Measurements from ENCODE around the gene EIF6. TPM values are rescaled to one million over a fixed set of nuclear protein-coding genes. Genes with fewer than 3 reads are reported as not detected.

The EIF6 gene
- total RNA-seq = 115 TPM
- polyA plus RNA-seq = 88.6 TPM
- long read RNA-seq, donor 1, partial matches to known transcripts = 5 of 7 reads
- long read RNA-seq, donor 1, other reads (novel, unspliced or antisense) = 0 of 7 reads
- long read RNA-seq, donor 2, transcript EIF6-201 (6 exons, 1,252 nt) = minor isoform, 14 of 141 reads
- long read RNA-seq, donor 2, transcript EIF6-203 (7 exons, 1,289 nt) = major isoform, 59 of 141 reads
- long read RNA-seq, donor 2, partial matches to known transcripts = 55 of 141 reads
- long read RNA-seq, donor 2, other reads (novel, unspliced or antisense) = 7 of 141 reads
- long read RNA-seq, donor 3, transcript EIF6-201 (6 exons, 1,252 nt) = minor isoform, 12 of 174 reads
- long read RNA-seq, donor 3, transcript EIF6-203 (7 exons, 1,289 nt) = major isoform, 50 of 174 reads
- long read RNA-seq, donor 3, partial matches to known transcripts = 102 of 174 reads
- long read RNA-seq, donor 3, other reads (novel, unspliced or antisense) = 5 of 174 reads
- long read RNA-seq, donor 4, transcript EIF6-203 (7 exons, 1,289 nt) = major isoform, 10 of 46 reads
- long read RNA-seq, donor 4, transcript EIF6-201 (6 exons, 1,252 nt) = minor isoform, 5 of 46 reads
- long read RNA-seq, donor 4, partial matches to known transcripts = 31 of 46 reads
- long read RNA-seq, donor 4, other reads (novel, unspliced or antisense) = 0 of 46 reads
- long read RNA-seq, donor 5, transcript EIF6-201 (6 exons, 1,252 nt) = minor isoform, 11 of 132 reads
- long read RNA-seq, donor 5, transcript EIF6-206 (6 exons, 932 nt) = minor isoform, 5 of 132 reads
- long read RNA-seq, donor 5, transcript EIF6-203 (7 exons, 1,289 nt) = major isoform, 60 of 132 reads
- long read RNA-seq, donor 5, partial matches to known transcripts = 48 of 132 reads
- long read RNA-seq, donor 5, other reads (novel, unspliced or antisense) = 6 of 132 reads
- long read RNA-seq, donor 6, transcript EIF6-201 (6 exons, 1,252 nt) = minor isoform, 7 of 59 reads
- long read RNA-seq, donor 6, transcript EIF6-203 (7 exons, 1,289 nt) = major isoform, 30 of 59 reads
- long read RNA-seq, donor 6, partial matches to known transcripts = 21 of 59 reads
- long read RNA-seq, donor 6, other reads (novel, unspliced or antisense) = 0 of 59 reads
- long read RNA-seq, donor 7, transcript EIF6-203 (7 exons, 1,289 nt) = major isoform, 42 of 86 reads
- long read RNA-seq, donor 7, transcript EIF6-201 (6 exons, 1,252 nt) = minor isoform, 5 of 86 reads
- long read RNA-seq, donor 7, partial matches to known transcripts = 30 of 86 reads
- long read RNA-seq, donor 7, other reads (novel, unspliced or antisense) = 5 of 86 reads
- long read RNA-seq, donor 8, transcript EIF6-203 (7 exons, 1,289 nt) = major isoform, 18 of 37 reads
- long read RNA-seq, donor 8, partial matches to known transcripts = 15 of 37 reads
- long read RNA-seq, donor 8, other reads (novel, unspliced or antisense) = 0 of 37 reads
- long read RNA-seq, donor 9, transcript EIF6-203 (7 exons, 1,289 nt) = major isoform, 28 of 57 reads
- long read RNA-seq, donor 9, partial matches to known transcripts = 26 of 57 reads
- long read RNA-seq, donor 9, other reads (novel, unspliced or antisense) = 0 of 57 reads
- long read RNA-seq, donor 10, transcript EIF6-203 (7 exons, 1,289 nt) = major isoform, 29 of 61 reads
- long read RNA-seq, donor 10, partial matches to known transcripts = 26 of 61 reads
- long read RNA-seq, donor 10, other reads (novel, unspliced or antisense) = 0 of 61 reads

DNA sequence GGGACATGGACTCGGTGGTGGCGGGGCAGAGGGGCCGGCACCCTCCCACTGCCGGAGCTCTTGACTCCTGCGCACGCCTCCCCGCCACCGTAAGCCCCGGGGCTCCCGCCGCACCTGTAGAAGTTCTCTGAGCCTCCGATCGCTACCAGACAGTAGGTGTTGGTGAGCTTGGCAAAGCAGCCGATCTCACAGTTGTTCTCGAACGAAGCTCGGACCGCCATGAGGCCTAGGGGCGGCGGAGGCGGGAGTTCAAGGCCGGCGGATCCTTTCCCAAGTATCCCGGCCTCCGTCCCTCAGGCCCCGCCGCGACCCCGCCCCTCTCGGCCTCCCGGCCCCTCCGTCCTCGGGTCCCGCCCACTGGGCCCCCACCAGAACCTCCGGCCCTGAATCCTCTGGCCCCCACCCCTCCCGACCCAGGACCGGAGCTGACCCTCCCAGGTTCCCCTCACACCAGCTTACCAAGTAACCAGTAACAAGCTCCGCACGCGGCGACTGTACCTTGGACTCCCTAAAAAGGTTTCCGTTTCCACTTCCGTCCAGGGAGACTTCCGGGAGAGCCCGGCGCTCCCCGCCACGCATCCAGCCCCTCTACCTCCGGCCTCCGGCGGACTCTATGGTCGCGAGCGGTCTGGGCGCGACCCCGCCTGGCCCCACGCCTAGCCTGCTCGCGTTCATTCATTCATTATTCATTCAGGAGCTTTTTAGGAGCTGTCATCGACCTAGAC lies at the start of gene EIF6:
TSS of gene EIF6 (minus strand) at position 506 of the 725 bp plus-strand sequence. CDS start at position 221, 285 bp downstream.
- peaks cover 0 to 7% of the 10 kb centered on the region in 2 donors for H3K9me3 ChIP-seq (ENCODE audit: control insufficient read depth in 2 of 2, insufficient read depth in 1 of 2, low read length in 1 of 2)
- peaks cover 14% of the 10 kb centered on the region in 2 donors for H3K36me3 ChIP-seq (ENCODE audit: control insufficient read depth in 2 of 2, insufficient read depth in 2 of 2, low read length in 1 of 2)
- peaks cover 0 to 4% of the 10 kb centered on the region in 2 donors for H3K27me3 ChIP-seq (ENCODE audit: control insufficient read depth in 2 of 2, insufficient read depth in 1 of 2, low read length in 1 of 2)
- DNase-seq (ENCODE audit: low read depth in 6 of 9, low spot score in 9 of 9) = peak in 8 of 9 donors; percentile 44 to 80 (median 60)
- H3K4me3 ChIP-seq (ENCODE audit: low read length in 2 of 2) = peak within 1 kb of the TSS; percentile 87 to 92
- WGBS = under 1% methylated on average over 61 of the region's 61 CpGs
- H3K4me1 ChIP-seq (ENCODE audit: control insufficient read depth in 2 of 2, insufficient read depth in 2 of 2, low read length in 2 of 2) = peaks cover 10 to 14% of the 10 kb centered on the region in 2 donors
- peak within 1 kb of the TSS; percentile 64 to 76 for H3K27ac ChIP-seq (ENCODE audit: low read depth in 1 of 2, low read length in 1 of 2)

- H3K9me3 ChIP-seq (ENCODE audit: control insufficient read depth in 2 of 2, insufficient read depth in 1 of 2, low read length in 1 of 2) = no peaks in the 10 kb centered on the region
- no peaks in the 10 kb centered on the region for H3K4me1 ChIP-seq (ENCODE audit: control insufficient read depth in 2 of 2, insufficient read depth in 2 of 2, low read length in 2 of 2)
- no peak overlapping the region for H3K4me3 ChIP-seq (ENCODE audit: low read length in 2 of 2)
- H3K36me3 ChIP-seq (ENCODE audit: control insufficient read depth in 2 of 2, insufficient read depth in 2 of 2, low read length in 1 of 2) = peaks cover 0 to 3% of the 10 kb centered on the region in 2 donors
- no peak for DNase-seq (ENCODE audit: low read depth in 6 of 9, low spot score in 9 of 9)
- WGBS = 96% methylated on average over 4 of the region's 4 CpGs
- no peak overlapping the region for H3K27ac ChIP-seq (ENCODE audit: low read depth in 1 of 2, low read length in 1 of 2)
- no peaks in the 10 kb centered on the region for H3K27me3 ChIP-seq (ENCODE audit: control insufficient read depth in 2 of 2, insufficient read depth in 1 of 2, low read length in 1 of 2)
Measured at GRCh38 chr20:35333606-35334005, 49.0 kb upstream of the EIF6 start.

- Histone ChIP-seq H3K27ac (ENCODE audit: low read depth in 1 of 2, low read length in 1 of 2) (no peak overlapping the region), H3K27me3 (ENCODE audit: control insufficient read depth in 2 of 2, insufficient read depth in 1 of 2, low read length in 1 of 2) (no peaks in the 10 kb centered on the region), H3K4me3 (ENCODE audit: low read length in 2 of 2) (no peak overlapping the region), H3K4me1 (ENCODE audit: control insufficient read depth in 2 of 2, insufficient read depth in 2 of 2, low read length in 2 of 2) (no peaks in the 10 kb centered on the region), H3K9me3 (ENCODE audit: control insufficient read depth in 2 of 2, insufficient read depth in 1 of 2, low read length in 1 of 2) (no peaks in the 10 kb centered on the region), H3K36me3 (ENCODE audit: control insufficient read depth in 2 of 2, insufficient read depth in 2 of 2, low read length in 1 of 2) (peaks cover 0 to 3% of the 10 kb centered on the region in 2 donors)
- 98% methylated on average over 5 of the region's 5 CpGs for WGBS
- no peak for DNase-seq (ENCODE audit: low read depth in 6 of 9, low spot score in 9 of 9)
Measured at GRCh38 chr20:35332540-35333200, 48.1 kb upstream of the EIF6 start.

DNA sequence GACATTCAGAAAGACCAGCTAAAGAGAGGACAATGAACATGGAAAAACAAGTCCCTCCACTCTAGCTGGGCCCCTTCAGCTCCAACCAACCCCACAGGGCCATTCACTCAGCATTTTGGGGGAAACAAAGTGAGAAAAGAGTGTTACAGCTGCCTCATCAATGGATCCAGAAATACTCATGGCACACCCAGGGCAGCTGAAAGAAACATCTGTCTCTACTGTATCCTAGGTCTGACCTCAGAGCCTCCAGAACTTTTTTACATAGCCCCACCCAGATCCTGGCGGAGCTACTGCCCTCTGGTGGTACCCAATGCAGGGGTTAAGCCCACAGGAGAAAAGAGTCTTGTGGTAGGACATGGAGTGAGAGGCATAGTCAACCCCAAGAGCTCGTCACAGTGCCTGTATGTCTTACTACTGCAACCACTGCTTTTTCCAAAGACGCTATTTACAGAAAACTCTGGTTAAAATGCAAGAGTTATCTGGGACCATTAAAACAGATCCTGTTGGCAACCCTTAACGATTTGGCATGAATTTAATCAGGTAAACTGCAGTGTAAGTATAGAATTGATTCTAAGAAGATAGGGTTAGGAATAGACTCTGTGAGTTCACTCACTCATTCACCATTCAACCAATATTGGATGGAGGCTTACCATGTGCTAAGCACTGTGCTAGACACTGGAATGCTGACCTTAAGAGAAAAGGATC lies 45.0 kb upstream of the EIF6 start:
- DNase-seq (ENCODE audit: low read depth in 6 of 9, low spot score in 9 of 9) = peak in 6 of 9 donors; percentile 7 to 54 (median 20)
- no peaks in the 10 kb centered on the region for H3K9me3 ChIP-seq (ENCODE audit: control insufficient read depth in 2 of 2, insufficient read depth in 1 of 2, low read length in 1 of 2)

DNA sequence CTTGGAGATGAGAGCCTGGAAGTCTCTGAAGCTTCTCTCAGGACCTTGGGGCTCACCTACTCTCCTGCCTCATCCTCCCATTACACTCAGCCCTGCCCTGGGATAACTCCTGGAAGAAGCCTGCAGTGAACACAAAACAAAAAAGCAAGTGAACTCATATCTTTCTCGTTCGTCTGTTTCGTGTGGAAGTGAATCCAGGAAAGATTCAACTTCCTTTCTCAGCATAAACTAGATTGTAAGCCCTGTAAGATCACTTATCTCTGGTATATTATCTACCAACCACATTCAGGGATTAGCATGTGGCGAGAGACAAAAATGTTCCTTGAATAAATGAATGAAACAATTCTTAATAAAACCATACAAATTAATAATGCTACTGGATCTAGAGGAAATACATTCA lies 44.1 kb upstream of the EIF6 start:
- 96% methylated on average over 4 of the region's 4 CpGs for WGBS
- no peak for DNase-seq (ENCODE audit: low read depth in 6 of 9, low spot score in 9 of 9)
- H3K36me3 ChIP-seq (ENCODE audit: control insufficient read depth in 2 of 2, insufficient read depth in 2 of 2, low read length in 1 of 2) = peaks cover 0 to 3% of the 10 kb centered on the region in 2 donors
- H3K27ac ChIP-seq (ENCODE audit: low read depth in 1 of 2, low read length in 1 of 2) = no peak overlapping the region
- no peaks in the 10 kb centered on the region for H3K9me3 ChIP-seq (ENCODE audit: control insufficient read depth in 2 of 2, insufficient read depth in 1 of 2, low read length in 1 of 2)
- H3K4me3 ChIP-seq (ENCODE audit: low read length in 2 of 2) = no peak overlapping the region
- H3K4me1 ChIP-seq (ENCODE audit: control insufficient read depth in 2 of 2, insufficient read depth in 2 of 2, low read length in 2 of 2) = no peaks in the 10 kb centered on the region
- no peaks in the 10 kb centered on the region for H3K27me3 ChIP-seq (ENCODE audit: control insufficient read depth in 2 of 2, insufficient read depth in 1 of 2, low read length in 1 of 2)

More for the DNA sequence above, 45.0 kb upstream of the EIF6 start:
- no peaks in the 10 kb centered on the region for H3K4me1 ChIP-seq (ENCODE audit: control insufficient read depth in 2 of 2, insufficient read depth in 2 of 2, low read length in 2 of 2)
- H3K27me3 ChIP-seq (ENCODE audit: control insufficient read depth in 2 of 2, insufficient read depth in 1 of 2, low read length in 1 of 2) = no peaks in the 10 kb centered on the region
- no peak overlapping the region for H3K4me3 ChIP-seq (ENCODE audit: low read length in 2 of 2)
- WGBS = 93% methylated on average over 4 of the region's 4 CpGs
- H3K36me3 ChIP-seq (ENCODE audit: control insufficient read depth in 2 of 2, insufficient read depth in 2 of 2, low read length in 1 of 2) = peaks cover 0 to 3% of the 10 kb centered on the region in 2 donors
- H3K27ac ChIP-seq (ENCODE audit: low read depth in 1 of 2, low read length in 1 of 2) = no peak overlapping the region

DNA sequence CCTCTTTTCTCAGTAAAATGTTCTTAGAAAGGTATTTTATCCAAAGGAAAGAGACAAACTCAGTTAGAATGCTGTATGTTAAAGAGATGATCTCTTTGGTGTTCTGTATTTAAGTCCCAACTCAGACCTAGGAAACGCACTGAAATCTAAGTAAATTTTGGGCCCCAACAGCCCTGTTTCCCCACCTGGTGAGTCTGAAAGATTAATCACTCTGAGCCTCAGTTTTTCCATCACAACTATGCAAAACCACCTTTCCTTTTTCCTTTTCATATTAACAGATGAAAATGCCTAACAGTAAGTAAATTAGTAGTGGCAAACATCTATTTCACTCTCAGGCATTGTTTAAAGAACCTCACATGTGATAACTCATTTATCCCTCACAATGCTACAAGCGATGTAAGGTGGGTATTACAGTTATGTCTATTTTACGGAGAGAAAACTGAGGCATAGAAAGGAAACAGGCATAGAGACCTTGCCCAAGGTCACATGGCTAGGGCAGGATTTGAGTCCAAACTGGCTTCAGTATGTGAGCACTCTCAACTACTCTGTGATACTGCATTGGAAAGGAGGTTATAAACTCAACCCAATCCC lies 43.6 kb upstream of the EIF6 start:
- peaks cover 0 to 3% of the 10 kb centered on the region in 2 donors for H3K36me3 ChIP-seq (ENCODE audit: control insufficient read depth in 2 of 2, insufficient read depth in 2 of 2, low read length in 1 of 2)
- 96% methylated on average over 3 of the region's 3 CpGs for WGBS
- H3K4me1 ChIP-seq (ENCODE audit: control insufficient read depth in 2 of 2, insufficient read depth in 2 of 2, low read length in 2 of 2) = no peaks in the 10 kb centered on the region
- H3K9me3 ChIP-seq (ENCODE audit: control insufficient read depth in 2 of 2, insufficient read depth in 1 of 2, low read length in 1 of 2) = no peaks in the 10 kb centered on the region
- DNase-seq (ENCODE audit: low read depth in 6 of 9, low spot score in 9 of 9) = no peak
- H3K4me3 ChIP-seq (ENCODE audit: low read length in 2 of 2) = no peak overlapping the region
- no peaks in the 10 kb centered on the region for H3K27me3 ChIP-seq (ENCODE audit: control insufficient read depth in 2 of 2, insufficient read depth in 1 of 2, low read length in 1 of 2)
- no peak overlapping the region for H3K27ac ChIP-seq (ENCODE audit: low read depth in 1 of 2, low read length in 1 of 2)

All from thymus (tissue), 14 donors.